HepG2 (cell line): ENCODE results near the gene EDC3. TPM values are rescaled to one million over a fixed set of nuclear protein-coding genes. Genes with fewer than 3 reads are reported as not detected.

Experiments used
- AHR ChIP-seq: IDR thresholded peaks from 2 replicates; pipeline ENCODE4 v1.6.1; 2018; ENCODE audit warnings: missing genetic modification reagents, missing compliant biosample characterization
- ARNT2 ChIP-seq: sonication (generic); formaldehyde crosslinking; IDR thresholded peaks from 2 replicates; pipeline ENCODE4 v1.8.0; 2022; ENCODE audit warnings: mild to moderate bottlenecking, low read depth, missing genetic modification reagents, moderate library complexity
- DR1 ChIP-seq: sonication (generic); formaldehyde crosslinking; IDR thresholded peaks from 2 replicates; pipeline ENCODE4 v1.8.0; 2021; ENCODE audit warnings: mild to moderate bottlenecking, missing genetic modification reagents, inconsistent platforms
- E2F1 ChIP-seq: sonication (generic); formaldehyde crosslinking; IDR thresholded peaks from 2 replicates; pipeline ENCODE4 v1.5.0; 2020; ENCODE audit warnings: missing genetic modification reagents
- FOXO1 ChIP-seq: sonication (generic); formaldehyde crosslinking; IDR thresholded peaks from 2 replicates; pipeline ENCODE4 v1.4.0; 2020; ENCODE audit warnings: missing genetic modification reagents
- KLF6 ChIP-seq: IDR thresholded peaks from 2 replicates; pipeline ENCODE4 v1.8.0; 2016; ENCODE audit warnings: missing biosample characterization, missing genetic modification reagents
- NBN ChIP-seq: fragments of 450-650 bp; conservative IDR thresholded peaks from 2 replicates; pipeline ENCODE4 v1.6.1; 2017
- NFE2L1 ChIP-seq: sonication (generic); formaldehyde crosslinking; IDR thresholded peaks from 2 replicates; pipeline ENCODE4 v1.4.0; 2020; ENCODE audit warnings: missing genetic modification reagents, mild to moderate bottlenecking, borderline replicate concordance
- ONECUT2 ChIP-seq: sonication (generic); formaldehyde crosslinking; IDR thresholded peaks from 2 replicates; pipeline ENCODE4 v1.4.0; 2020; ENCODE audit warnings: missing genetic modification reagents
- RFX5 ChIP-seq: IDR thresholded peaks from 2 replicates; pipeline ENCODE4 v1.6.1; 2011; ENCODE audit warnings: low read depth, low read length, improper control_type of control experiment
- RNF2 ChIP-seq: fragments of 450-650 bp; conservative IDR thresholded peaks from 2 replicates; pipeline ENCODE4 v1.6.1; 2016; ENCODE audit warnings: low read depth
- RXRB ChIP-seq: IDR thresholded peaks from 2 replicates; pipeline ENCODE4 v1.6.1; 2016; ENCODE audit warnings: borderline replicate concordance, missing genetic modification reagents, missing compliant biosample characterization
- TOE1 ChIP-seq: sonication (generic); formaldehyde crosslinking; IDR thresholded peaks from 2 replicates; pipeline ENCODE4 v1.4.0; 2020; ENCODE audit warnings: mild to moderate bottlenecking, missing genetic modification reagents
- YEATS4 ChIP-seq: sonication (generic); formaldehyde crosslinking; IDR thresholded peaks from 2 replicates; pipeline ENCODE4 v1.4.0; 2020; ENCODE audit warnings: missing genetic modification reagents, borderline replicate concordance
- ZNF333 ChIP-seq: sonication (generic); formaldehyde crosslinking; IDR thresholded peaks from 2 replicates; pipeline ENCODE4 v1.4.0; 2020; ENCODE audit warnings: mild to moderate bottlenecking, missing genetic modification reagents, borderline replicate concordance
- ZNF562 ChIP-seq: sonication (generic); formaldehyde crosslinking; IDR thresholded peaks from 2 replicates; pipeline ENCODE4 v1.8.0; 2022; ENCODE audit warnings: missing genetic modification reagents, borderline replicate concordance
- ZNF574 ChIP-seq: sonication (generic); formaldehyde crosslinking; IDR thresholded peaks from 2 replicates; pipeline ENCODE4 v1.4.0; 2020; ENCODE audit warnings: missing genetic modification reagents
- ZSCAN25 ChIP-seq: sonication (generic); formaldehyde crosslinking; IDR thresholded peaks from 2 replicates; pipeline ENCODE4 v1.8.0; 2022; ENCODE audit warnings: mild to moderate bottlenecking, missing genetic modification reagents
- polyA plus RNA-seq, 8 experiments: library from polyadenylated mRNA; depleted of rRNA in 3 of 8; stranded (reverse) in 7 of 8; unstranded in 1 of 8; fragments of >200 nt; fragmentation: Illumina TruSeq in 4 of 8; extraction: Trizol in 4 of 8; gene quantifications; 2 replicates each; pipeline versions ENCODE4 v1.2.1 to v1.2.3, GENCODE V29; 2011 to 2016; ENCODE audit warnings: low read depth in 4 of 8, missing spikeins in 1 of 8, mixed read lengths in 1 of 8; ENCODE audit not compliant: insufficient read depth in 1 of 8
- total RNA-seq, 5 experiments: library from RNA; depleted of rRNA; stranded (reverse); fragments of >200 nt; fragmentation: Illumina TruSeq; extraction: Trizol; gene quantifications; 2 replicates each; pipeline ENCODE4 v1.2.3, GENCODE V29; 2016; ENCODE audit warnings: low read depth in 1 of 5
- TF ChIP-seq, protein P1 (sequence below): sonication (generic); formaldehyde crosslinking; IDR thresholded peaks from 2 replicates; pipeline ENCODE4 v1.4.0; 2020; ENCODE audit warnings: low read depth, mild to moderate bottlenecking, missing genetic modification reagents
- TF ChIP-seq, protein P2 (sequence below): sonication (generic); formaldehyde crosslinking; IDR thresholded peaks from 2 replicates; pipeline ENCODE4 v1.8.1; 2022; ENCODE audit warnings: low read depth, mild to moderate bottlenecking, missing genetic modification reagents

The EDC3 gene
- total and polyA plus RNA-seq, 2 of the 13 experiments (the other 11 are each of a cell fraction or from before 2014, with no cell fraction given), result 17.4 to 32.0 TPM

GRCh38 chr15:74598126-74598842 is 97.5 kb downstream of the EDC3 start (continued):
- TF ChIP-seq, protein P1, sequence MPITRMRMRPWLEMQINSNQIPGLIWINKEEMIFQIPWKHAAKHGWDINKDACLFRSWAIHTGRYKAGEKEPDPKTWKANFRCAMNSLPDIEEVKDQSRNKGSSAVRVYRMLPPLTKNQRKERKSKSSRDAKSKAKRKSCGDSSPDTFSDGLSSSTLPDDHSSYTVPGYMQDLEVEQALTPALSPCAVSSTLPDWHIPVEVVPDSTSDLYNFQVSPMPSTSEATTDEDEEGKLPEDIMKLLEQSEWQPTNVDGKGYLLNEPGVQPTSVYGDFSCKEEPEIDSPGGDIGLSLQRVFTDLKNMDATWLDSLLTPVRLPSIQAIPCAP (CRISPR knock-in tag), result no peak
- TF ChIP-seq ONECUT2 (CRISPR knock-in tag) (no peak), KLF6 (CRISPR knock-in tag) (peak; percentile 67; the same call in 1 of the 2 replicates), ZNF574 (CRISPR knock-in tag) (peak; percentile 87), NFE2L1 (CRISPR knock-in tag) (0 out of 2 replicates have a peak, but pooled peaks have one; percentile 20), DR1 (CRISPR knock-in tag) (peak; percentile 95), ZSCAN25 (0 out of 2 replicates have a peak, but pooled peaks have one; percentile 54), RXRB (CRISPR knock-in tag) (peak; percentile 93), AHR (CRISPR knock-in tag) (no peak), ZNF333 (peak; percentile 79; the same call in 1 of the 2 replicates), NBN (no peak), RFX5 (peak; percentile 94), E2F1 (peak; percentile 47; the same call in 1 of the 2 replicates), ARNT2 (CRISPR knock-in tag) (peak; percentile 25; the same call in 1 of the 2 replicates), FOXO1 (CRISPR knock-in tag) (0 out of 2 replicates have a peak, but pooled peaks have one; percentile 25), YEATS4 (peak; percentile 49; the same call in 1 of the 2 replicates), RNF2 (peak; percentile 56), TOE1 (CRISPR knock-in tag) (peak; percentile 59; the same call in 1 of the 2 replicates), ZNF562 (CRISPR knock-in tag) (no peak)
- TF ChIP-seq, protein P2, sequence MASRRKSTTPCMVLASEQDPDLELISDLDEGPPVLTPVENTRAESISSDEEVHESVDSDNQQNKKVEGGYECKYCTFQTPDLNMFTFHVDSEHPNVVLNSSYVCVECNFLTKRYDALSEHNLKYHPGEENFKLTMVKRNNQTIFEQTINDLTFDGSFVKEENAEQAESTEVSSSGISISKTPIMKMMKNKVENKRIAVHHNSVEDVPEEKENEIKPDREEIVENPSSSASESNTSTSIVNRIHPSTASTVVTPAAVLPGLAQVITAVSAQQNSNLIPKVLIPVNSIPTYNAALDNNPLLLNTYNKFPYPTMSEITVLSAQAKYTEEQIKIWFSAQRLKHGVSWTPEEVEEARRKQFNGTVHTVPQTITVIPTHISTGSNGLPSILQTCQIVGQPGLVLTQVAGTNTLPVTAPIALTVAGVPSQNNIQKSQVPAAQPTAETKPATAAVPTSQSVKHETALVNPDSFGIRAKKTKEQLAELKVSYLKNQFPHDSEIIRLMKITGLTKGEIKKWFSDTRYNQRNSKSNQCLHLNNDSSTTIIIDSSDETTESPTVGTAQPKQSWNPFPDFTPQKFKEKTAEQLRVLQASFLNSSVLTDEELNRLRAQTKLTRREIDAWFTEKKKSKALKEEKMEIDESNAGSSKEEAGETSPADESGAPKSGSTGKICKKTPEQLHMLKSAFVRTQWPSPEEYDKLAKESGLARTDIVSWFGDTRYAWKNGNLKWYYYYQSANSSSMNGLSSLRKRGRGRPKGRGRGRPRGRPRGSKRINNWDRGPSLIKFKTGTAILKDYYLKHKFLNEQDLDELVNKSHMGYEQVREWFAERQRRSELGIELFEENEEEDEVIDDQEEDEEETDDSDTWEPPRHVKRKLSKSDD (CRISPR knock-in tag), result no peak
